OCI-LY7 (cell line): ENCODE data around the gene WIPF1. TPM values are rescaled to one million over a fixed set of nuclear protein-coding genes. Genes with fewer than 3 reads are reported as not detected.

Experiments
- BruUV-seq: library from RNA; stranded (reverse); fragments of 400-500 nt; replicated peaks from 2 replicates; lab custom pipeline; 2021; lab: Mats Ljungman, UMichigan
- CTCF ChIA-PET: fragments of 300-600 bp; sonication (Branson Sonifier 250); formaldehyde crosslinking; loops from one replicate; lab custom pipeline; 2022; ENCODE audit warnings: antibody characterized with exemption; ENCODE audit not compliant: unreplicated experiment; lab: Charles Lee
- POLR2A ChIA-PET: fragments of 300-600 bp; sonication (Branson Sonifier 250); formaldehyde crosslinking; loops from one replicate; lab custom pipeline; 2022; ENCODE audit warnings: antibody characterized with exemption; lab: Charles Lee
- DNase-seq: peaks from one replicate; pipeline ENCODE4 v3.0.0-alpha.2; 2015; ENCODE audit warnings: low spot score
- H2AFZ ChIP-seq: fragments of 200-600 bp; sonication (generic), shearing (Covaris generic); 2 replicates; pipeline ENCODE4 v1.6.1; 2014; ENCODE audit warnings: mild to moderate bottlenecking, antibody characterized with exemption, low read length, moderate library complexity
- H3K27ac ChIP-seq: fragments of 200-600 bp; sonication (generic); 2 replicates; pipeline ENCODE4 v1.5.1; 2014; ENCODE audit warnings: mixed run types, low read depth, mild to moderate bottlenecking, moderate library complexity, low read length, inconsistent platforms; ENCODE audit not compliant: poor library complexity, severe bottlenecking
- H3K36me3 ChIP-seq: fragments of 200-600 bp; sonication (generic); 2 replicates; pipeline ENCODE4 v1.6.1; 2014; ENCODE audit warnings: mild to moderate bottlenecking, antibody characterized with exemption, low read length, moderate library complexity, mixed read lengths; ENCODE audit not compliant: insufficient read depth
- H3K4me1 ChIP-seq: fragments of 200-600 bp; sonication (generic); 2 replicates; pipeline ENCODE4 v1.5.1; 2014; ENCODE audit warnings: mild to moderate bottlenecking, low read length; ENCODE audit not compliant: insufficient read depth, poor library complexity, severe bottlenecking
- H3K4me2 ChIP-seq: fragments of 200-600 bp; sonication (generic); 2 replicates; pipeline ENCODE4 v1.6.1; 2014; ENCODE audit warnings: mild to moderate bottlenecking, low read length
- H3K4me3 ChIP-seq: fragments of 200-600 bp; sonication (generic); 2 replicates; pipeline ENCODE4 v1.5.1; 2014; ENCODE audit warnings: mild to moderate bottlenecking, low read depth, low read length; ENCODE audit not compliant: poor library complexity, severe bottlenecking
- H3K79me2 ChIP-seq: fragments of 200-600 bp; sonication (generic); 2 replicates; pipeline ENCODE4 v1.6.1; 2016; ENCODE audit warnings: low read depth, mild to moderate bottlenecking, low read length, moderate library complexity, mixed read lengths; ENCODE audit not compliant: insufficient read depth
- H3K9me2 ChIP-seq: fragments of 200-600 bp; sonication (generic); 2 replicates; pipeline ENCODE4 v1.6.1; 2016; ENCODE audit warnings: mild to moderate bottlenecking, low read length, mixed read lengths; ENCODE audit not compliant: insufficient read depth
- H3K9me3 ChIP-seq: fragments of 200-600 bp; sonication (generic); 2 replicates; pipeline ENCODE4 v1.6.1; 2014; ENCODE audit warnings: mild to moderate bottlenecking, mixed run types, low read length, mixed read lengths
- H4K20me1 ChIP-seq: fragments of 200-600 bp; sonication (generic); 2 replicates; pipeline ENCODE4 v1.6.1; 2014; ENCODE audit warnings: mild to moderate bottlenecking, antibody characterized with exemption, low read length, moderate library complexity, mixed read lengths; ENCODE audit not compliant: insufficient read depth
- EZH2phosphoT487 ChIP-seq: fragments of 200-600 bp; sonication (generic); IDR thresholded peaks from 2 replicates; pipeline ENCODE4 v1.6.1; 2018; ENCODE audit warnings: low read depth, borderline replicate concordance, mild to moderate bottlenecking, mixed run types, antibody characterized with exemption, low read length, moderate library complexity, mixed read lengths
- intact Hi-C: fragments of 100-400 bp; cut with micrococcal nuclease; formaldehyde crosslinking; loops from one replicate; pipeline ENCODE4 v1.10.0; 2022; ENCODE audit not compliant: unreplicated experiment
- total RNA-seq, 2 experiments: library from RNA; depleted of rRNA in 1 of 2; stranded (reverse); fragments of >200 nt in 1 of 2; shearing (Covaris generic) in 1 of 2; gene quantifications; 2 replicates each; pipeline ENCODE4 v1.2.3, GENCODE V29; 2014 to 2022
- TF ChIP-seq, protein P1 (sequence below): fragments of 200-600 bp; sonication (generic); conservative IDR thresholded peaks from 2 replicates; pipeline ENCODE4 v1.5.1; 2014; ENCODE audit warnings: mild to moderate bottlenecking, antibody characterized with exemption, low read length, moderate library complexity, mixed read lengths

The WIPF1 gene
- total RNA-seq, 2 experiments from 2014 or later = 27.1 to 192 TPM

DNA sequence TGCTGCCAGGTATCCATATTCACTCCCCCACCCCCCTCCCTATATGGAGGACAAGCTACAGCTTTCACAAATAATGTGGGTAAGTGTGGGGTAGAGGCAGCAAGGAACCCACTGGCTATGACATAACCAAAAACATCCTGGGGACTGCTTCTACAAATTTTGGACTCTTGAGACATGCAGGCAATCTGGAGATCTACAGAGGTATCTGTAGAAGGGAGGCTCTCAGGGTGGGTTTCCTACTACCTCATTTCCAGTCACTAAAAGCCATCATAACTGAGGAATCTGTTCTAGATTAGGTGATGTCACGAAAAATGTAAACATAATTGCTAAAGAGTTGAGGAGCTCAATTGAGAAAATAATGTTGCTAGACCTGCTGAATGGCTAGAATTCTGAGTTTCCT is 46.8 kb upstream of the WIPF1 start:
- intact Hi-C loops = no loop called here
- no peak overlapping the region for H2AFZ ChIP-seq
- CTCF ChIA-PET = no interaction called here
- no peak for TF ChIP-seq EZH2phosphoT487
- TF ChIP-seq, protein P1, sequence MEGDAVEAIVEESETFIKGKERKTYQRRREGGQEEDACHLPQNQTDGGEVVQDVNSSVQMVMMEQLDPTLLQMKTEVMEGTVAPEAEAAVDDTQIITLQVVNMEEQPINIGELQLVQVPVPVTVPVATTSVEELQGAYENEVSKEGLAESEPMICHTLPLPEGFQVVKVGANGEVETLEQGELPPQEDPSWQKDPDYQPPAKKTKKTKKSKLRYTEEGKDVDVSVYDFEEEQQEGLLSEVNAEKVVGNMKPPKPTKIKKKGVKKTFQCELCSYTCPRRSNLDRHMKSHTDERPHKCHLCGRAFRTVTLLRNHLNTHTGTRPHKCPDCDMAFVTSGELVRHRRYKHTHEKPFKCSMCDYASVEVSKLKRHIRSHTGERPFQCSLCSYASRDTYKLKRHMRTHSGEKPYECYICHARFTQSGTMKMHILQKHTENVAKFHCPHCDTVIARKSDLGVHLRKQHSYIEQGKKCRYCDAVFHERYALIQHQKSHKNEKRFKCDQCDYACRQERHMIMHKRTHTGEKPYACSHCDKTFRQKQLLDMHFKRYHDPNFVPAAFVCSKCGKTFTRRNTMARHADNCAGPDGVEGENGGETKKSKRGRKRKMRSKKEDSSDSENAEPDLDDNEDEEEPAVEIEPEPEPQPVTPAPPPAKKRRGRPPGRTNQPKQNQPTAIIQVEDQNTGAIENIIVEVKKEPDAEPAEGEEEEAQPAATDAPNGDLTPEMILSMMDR = no peak
- H3K9me3 ChIP-seq = no peaks in the 10 kb centered on the region
- no peaks in the 10 kb centered on the region for H3K4me1 ChIP-seq
- POLR2A ChIA-PET = interaction anchor here (0.7 to 0.8 kb wide), 4 partner anchors 29 to 117 kb away, joined by 3 to 4 read pairs (median 4); no protein-coding TSS in a partner anchor
- no peak overlapping the region for H3K4me2 ChIP-seq
- no peaks in the 10 kb centered on the region for H4K20me1 ChIP-seq
- no peak overlapping the region for H3K4me3 ChIP-seq
- H3K36me3 ChIP-seq = no peaks in the 10 kb centered on the region
- BruUV-seq = no TSS peak
- no peaks in the 10 kb centered on the region for H3K9me2 ChIP-seq
- no peaks in the 10 kb centered on the region for H3K79me2 ChIP-seq
- no peak for DNase-seq
- H3K27ac ChIP-seq = no peak overlapping the region

DNA sequence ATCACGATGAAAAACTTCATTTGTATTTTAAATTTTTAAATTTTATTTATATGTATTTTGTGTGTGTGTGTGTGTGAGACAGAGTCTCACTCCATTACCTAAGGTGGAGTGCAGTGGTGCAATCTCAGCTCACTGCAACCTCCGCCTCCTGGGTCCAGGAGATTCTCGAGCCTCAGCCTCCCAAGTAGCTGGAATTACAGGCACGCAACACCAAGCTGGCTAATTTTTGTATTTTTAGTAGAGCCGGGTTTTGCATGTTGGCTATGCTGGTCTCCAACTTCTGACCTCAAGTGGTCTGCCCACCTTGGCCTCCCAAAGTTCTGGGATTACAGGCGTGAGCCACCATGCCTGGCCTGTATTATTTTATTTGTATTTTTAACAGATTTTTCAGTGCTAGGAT is 45.8 kb upstream of the WIPF1 start:
- no peaks in the 10 kb centered on the region for H3K79me2 ChIP-seq
- no peaks in the 10 kb centered on the region for H3K4me1 ChIP-seq
- no peak for TF ChIP-seq EZH2phosphoT487
- TF ChIP-seq, protein P1 = no peak
- ChIA-PET POLR2A (no interaction called here), CTCF (no interaction called here)
- no peak overlapping the region for H3K27ac ChIP-seq
- H3K9me3 ChIP-seq = no peaks in the 10 kb centered on the region
- BruUV-seq = no TSS peak
- no peak overlapping the region for H2AFZ ChIP-seq
- no peaks in the 10 kb centered on the region for H3K9me2 ChIP-seq
- no peaks in the 10 kb centered on the region for H4K20me1 ChIP-seq
- no peak for DNase-seq
- H3K36me3 ChIP-seq = no peaks in the 10 kb centered on the region
- intact Hi-C loops = no loop called here
- H3K4me2 ChIP-seq = no peak overlapping the region
- H3K4me3 ChIP-seq = no peak overlapping the region

DNA sequence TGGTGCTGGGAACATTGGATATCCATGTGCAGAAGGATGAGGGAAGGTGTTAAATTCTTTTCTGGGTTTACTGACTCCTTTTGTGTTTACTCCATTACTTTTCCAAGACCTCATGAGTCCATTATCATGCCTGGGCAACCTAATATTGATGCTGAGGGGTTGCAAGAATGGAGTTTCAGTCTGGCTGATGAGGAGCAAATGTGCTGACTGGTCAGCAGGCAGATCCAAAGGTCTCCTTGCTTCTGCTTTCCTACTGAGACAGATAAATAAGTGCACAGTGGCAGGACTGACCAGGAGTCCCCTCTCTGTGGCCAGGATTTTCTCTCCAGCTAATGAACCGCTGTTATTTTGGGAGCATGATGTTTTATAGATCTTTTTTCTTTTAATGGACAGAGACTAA is 43.6 kb upstream of the WIPF1 start:
- no peaks in the 10 kb centered on the region for H3K79me2 ChIP-seq
- no TSS peak for BruUV-seq
- DNase-seq = no peak
- H2AFZ ChIP-seq = no peak overlapping the region
- no peak overlapping the region for H3K4me2 ChIP-seq
- intact Hi-C loops = no loop called here
- no peaks in the 10 kb centered on the region for H3K36me3 ChIP-seq
- TF ChIP-seq EZH2phosphoT487 = no peak
- TF ChIP-seq, protein P1 = no peak
- ChIA-PET POLR2A (no interaction called here), CTCF (no interaction called here)
- H3K4me1 ChIP-seq = no peaks in the 10 kb centered on the region
- H3K9me2 ChIP-seq = no peaks in the 10 kb centered on the region
- H4K20me1 ChIP-seq = no peaks in the 10 kb centered on the region
- no peak overlapping the region for H3K4me3 ChIP-seq
- no peak overlapping the region for H3K27ac ChIP-seq
- no peaks in the 10 kb centered on the region for H3K9me3 ChIP-seq
